Smooth muscle cell (in vitro differentiated cells): ENCODE data around the gene AGBL4. TPM values are rescaled to one million over a fixed set of nuclear protein-coding genes. Genes with fewer than 3 reads are reported as not detected.

Experiments used
- DNase-seq: peaks from one replicate; lab custom pipeline; 2025; ENCODE audit not compliant: unreplicated experiment; lab: John Stamatoyannopoulos, UW
- H2AFZ ChIP-seq: fragments of 200-600 bp; sonication (generic); 2 replicates; pipeline ENCODE4 v1.6.0; 2016; ENCODE audit warnings: antibody characterized with exemption, low read depth, mild to moderate bottlenecking
- H3F3A ChIP-seq: fragments of 200-600 bp; sonication (generic); 2 replicates; pipeline ENCODE4 v1.6.0; 2017; ENCODE audit warnings: antibody characterized with exemption, low read depth
- H3K27ac ChIP-seq: fragments of 200-600 bp; sonication (generic); 2 replicates; pipeline ENCODE4 v1.5.1; 2016; ENCODE audit warnings: low read depth, mild to moderate bottlenecking
- H3K27me3 ChIP-seq: fragments of 200-600 bp; sonication (generic); 2 replicates; pipeline ENCODE4 v1.6.1; 2016; ENCODE audit warnings: low read depth, mild to moderate bottlenecking
- H3K36me3 ChIP-seq: fragments of 200-600 bp; sonication (generic); 2 replicates; pipeline ENCODE4 v1.5.1; 2016; ENCODE audit warnings: low read depth
- H3K4me1 ChIP-seq: fragments of 200-600 bp; sonication (generic); 2 replicates; pipeline ENCODE4 v1.5.1; 2016; ENCODE audit warnings: low read depth
- H3K4me2 ChIP-seq: fragments of 200-600 bp; sonication (generic); 2 replicates; pipeline ENCODE4 v1.6.0; 2016; ENCODE audit warnings: mild to moderate bottlenecking
- H3K4me3 ChIP-seq: fragments of 200-600 bp; sonication (generic); 2 replicates; pipeline ENCODE4 v1.5.1; 2016; ENCODE audit warnings: mild to moderate bottlenecking
- H3K79me2 ChIP-seq: fragments of 200-600 bp; sonication (generic); 2 replicates; pipeline ENCODE4 v1.6.0; 2016; ENCODE audit warnings: low read depth, mild to moderate bottlenecking
- H3K9ac ChIP-seq: fragments of 200-600 bp; sonication (generic); 2 replicates; pipeline ENCODE4 v1.6.0; 2016; ENCODE audit warnings: low read depth
- H3K9me3 ChIP-seq: fragments of 200-600 bp; sonication (generic); replicated peaks from 2 replicates; pipeline ENCODE4 v1.5.1; 2016; ENCODE audit warnings: low read depth
- H4K20me1 ChIP-seq: fragments of 200-600 bp; sonication (generic); 2 replicates; pipeline ENCODE4 v1.6.0; 2016; ENCODE audit warnings: low read depth
- CTCF ChIP-seq: fragments of 200-600 bp; sonication (generic); IDR thresholded peaks from 2 replicates; pipeline ENCODE4 v1.5.1; 2017; ENCODE audit warnings: borderline replicate concordance, mild to moderate bottlenecking, antibody characterized with exemption; ENCODE audit not compliant: insufficient read depth, poor library complexity, severe bottlenecking
- WGBS: methylation state at CpG from one replicate; pipeline ENCODE4 v1.1.7; 2016; ENCODE audit warnings: low lambda C conversion rate; 5-methylcytosine and 5-hydroxymethylcytosine counted together
- polyA plus RNA-seq: library from polyadenylated mRNA; unstranded; fragments of >200 nt; fragmentation: Nextera tagmentation; extraction: Ambion mirVana; gene quantifications from 2 replicates; pipeline ENCODE4 v1.2.1, GENCODE V29; 2016
- total RNA-seq: library from RNA; depleted of rRNA; stranded (reverse); fragments of >200 nt; gene quantifications from 2 replicates; pipeline ENCODE4 v1.2.3, GENCODE V29; 2014

Gene AGBL4
- total RNA-seq, result 0.58 TPM in 1 of 2 replicates, not detected in the other
- polyA plus RNA-seq, result 0.29 TPM in 1 of 2 replicates, not detected in the other

DNA sequence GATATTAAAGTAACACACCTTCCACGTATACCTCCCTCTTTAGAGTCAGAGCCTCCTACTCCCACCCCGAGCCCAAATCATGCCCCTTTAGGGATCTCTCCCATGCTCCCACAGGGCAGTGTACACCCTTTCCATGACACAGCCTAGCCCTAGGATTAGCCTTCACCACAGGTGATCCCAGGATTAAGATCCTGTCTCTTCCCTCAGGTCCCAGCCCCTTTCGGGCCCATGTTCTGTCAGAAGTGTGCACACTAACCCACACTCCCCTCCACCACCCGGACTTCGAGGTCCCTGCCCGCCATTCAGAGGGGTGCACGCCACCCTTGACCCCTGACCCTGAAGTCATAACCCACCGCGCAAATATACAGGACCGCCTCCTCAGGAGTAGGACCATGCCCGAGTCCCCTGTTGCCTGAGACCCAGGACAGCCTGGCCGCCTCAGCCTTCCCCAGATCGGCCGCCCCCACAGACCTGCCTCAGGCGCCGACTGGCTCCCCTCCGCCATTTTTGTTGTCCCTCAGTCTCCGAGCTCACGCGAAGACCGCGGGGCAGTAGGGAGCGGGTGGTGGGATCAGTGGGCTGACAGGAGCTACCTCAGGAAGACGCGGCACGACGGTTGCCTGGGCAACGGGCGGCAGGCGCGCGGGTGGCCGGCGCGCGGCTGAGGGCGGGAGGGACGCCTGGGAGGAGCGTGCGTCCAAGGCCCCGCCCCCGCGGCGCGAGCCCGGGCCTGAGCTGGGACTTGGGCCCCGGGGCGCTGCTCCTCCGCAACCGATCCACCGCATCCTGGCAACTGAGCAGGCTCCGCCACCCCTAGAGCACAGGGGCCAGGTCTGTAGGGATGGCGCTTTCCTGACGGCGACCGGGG, at the start of gene AGBL4:
TSS of gene AGBL4 (minus strand) at position 663 of the 868 bp plus-strand sequence.
- DNase-seq, result no peak
- Histone ChIP-seq H3K9me3 (peaks cover 2% of the 10 kb centered on the region), H3K27me3 (no peaks in the 10 kb centered on the region), H3K79me2 (no peaks in the 10 kb centered on the region), H3K4me1 (no peaks in the 10 kb centered on the region), H2AFZ (no peak within 1 kb of the TSS), H3K4me3 (no peak within 1 kb of the TSS), H3K4me2 (no peak within 1 kb of the TSS), H3F3A (no peaks in the 10 kb centered on the region), H4K20me1 (no peaks in the 10 kb centered on the region), H3K9ac (no peak within 1 kb of the TSS), H3K27ac (no peak within 1 kb of the TSS), H3K36me3 (no peaks in the 10 kb centered on the region)
- TF ChIP-seq CTCF, result no peak
- WGBS, result 91% methylated on average over 50 of the region's 56 CpGs

DNA sequence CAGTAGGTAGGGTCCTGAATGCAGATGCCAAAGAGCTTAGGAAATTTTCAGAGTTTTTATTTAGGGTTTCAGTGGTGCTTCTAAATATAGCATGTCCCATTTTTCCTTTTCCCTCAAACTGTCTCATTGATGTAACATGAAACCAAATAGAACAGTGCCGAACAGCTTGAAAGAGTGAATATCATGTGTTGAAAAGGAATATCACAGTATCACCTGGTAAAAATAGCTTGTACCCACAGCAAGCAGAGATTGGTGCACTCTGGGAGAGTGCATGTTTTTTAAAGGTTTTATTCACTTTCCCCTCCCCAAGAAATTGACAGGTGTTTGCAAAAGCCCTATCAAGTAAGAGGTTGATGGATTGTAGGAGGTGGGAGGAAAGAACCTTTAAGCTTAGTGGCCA, 43.1 kb upstream of the AGBL4 start:
- TF ChIP-seq CTCF, result no peak
- Histone ChIP-seq H2AFZ (no peak overlapping the region), H3F3A (no peaks in the 10 kb centered on the region), H3K4me1 (no peaks in the 10 kb centered on the region), H3K36me3 (no peaks in the 10 kb centered on the region), H3K9ac (no peak overlapping the region), H3K4me2 (no peak overlapping the region), H4K20me1 (no peaks in the 10 kb centered on the region), H3K27ac (no peak overlapping the region), H3K27me3 (no peaks in the 10 kb centered on the region), H3K9me3 (no peaks in the 10 kb centered on the region), H3K79me2 (no peaks in the 10 kb centered on the region), H3K4me3 (no peak overlapping the region)
- 82% methylated on average over 1 of the region's 1 CpG for WGBS
- no peak for DNase-seq

DNA sequence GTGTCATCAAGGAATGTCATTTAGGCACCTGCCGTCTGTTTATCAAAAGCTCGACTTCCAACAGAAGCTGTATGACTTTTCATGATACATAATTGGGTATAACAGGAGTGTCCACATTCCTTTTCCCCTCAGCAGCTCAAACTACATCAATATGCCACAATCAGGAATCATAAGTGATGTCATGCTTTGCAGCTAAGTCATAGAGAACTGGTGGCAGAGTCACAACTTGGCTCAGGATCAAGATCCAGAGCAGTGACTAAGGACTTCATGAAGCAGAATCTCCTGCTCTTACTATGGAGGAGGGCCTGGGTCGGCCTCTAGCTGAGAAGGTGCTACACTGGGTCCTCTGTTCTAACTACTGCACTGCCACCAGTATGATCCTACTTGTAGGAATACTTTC, 36.5 kb upstream of the AGBL4 start:
- no peak overlapping the region for H2AFZ ChIP-seq
- no peak for DNase-seq
- no peaks in the 10 kb centered on the region for H3K79me2 ChIP-seq
- no peak for TF ChIP-seq CTCF
- no peaks in the 10 kb centered on the region for H3K27me3 ChIP-seq
- H3K27ac ChIP-seq, result no peak overlapping the region
- WGBS, result 66% methylated on average over 3 of the region's 3 CpGs
- no peak overlapping the region for H3K4me3 ChIP-seq
- no peaks in the 10 kb centered on the region for H4K20me1 ChIP-seq
- H3K4me1 ChIP-seq, result no peaks in the 10 kb centered on the region
- no peak overlapping the region for H3K9ac ChIP-seq
- H3K36me3 ChIP-seq, result no peaks in the 10 kb centered on the region
- no peaks in the 10 kb centered on the region for H3F3A ChIP-seq
- H3K4me2 ChIP-seq, result no peak overlapping the region
- H3K9me3 ChIP-seq, result no peaks in the 10 kb centered on the region
